Stimulated activated CD4-positive, alpha-beta T cell treated with anti-CD3 and anti-CD28 coated beads, Interleukin-12 subunit alpha, Interleukin-12 subunit beta, amount 100 ng/mL, for 24 hours (primary cell): ENCODE results near the gene GFY.
"Not testable (repeated sequence)": the region's sequence is repeated elsewhere in the genome, so short reads cannot be mapped to it uniquely, and the experiment has no call there.

Experiments
- DNase-seq, 2 experiments: peaks; one replicate each; pipeline ENCODE4 v3.0.0-alpha.2; 2020; ENCODE audit warnings: low read depth in 2 of 2

The GFY gene

DNA sequence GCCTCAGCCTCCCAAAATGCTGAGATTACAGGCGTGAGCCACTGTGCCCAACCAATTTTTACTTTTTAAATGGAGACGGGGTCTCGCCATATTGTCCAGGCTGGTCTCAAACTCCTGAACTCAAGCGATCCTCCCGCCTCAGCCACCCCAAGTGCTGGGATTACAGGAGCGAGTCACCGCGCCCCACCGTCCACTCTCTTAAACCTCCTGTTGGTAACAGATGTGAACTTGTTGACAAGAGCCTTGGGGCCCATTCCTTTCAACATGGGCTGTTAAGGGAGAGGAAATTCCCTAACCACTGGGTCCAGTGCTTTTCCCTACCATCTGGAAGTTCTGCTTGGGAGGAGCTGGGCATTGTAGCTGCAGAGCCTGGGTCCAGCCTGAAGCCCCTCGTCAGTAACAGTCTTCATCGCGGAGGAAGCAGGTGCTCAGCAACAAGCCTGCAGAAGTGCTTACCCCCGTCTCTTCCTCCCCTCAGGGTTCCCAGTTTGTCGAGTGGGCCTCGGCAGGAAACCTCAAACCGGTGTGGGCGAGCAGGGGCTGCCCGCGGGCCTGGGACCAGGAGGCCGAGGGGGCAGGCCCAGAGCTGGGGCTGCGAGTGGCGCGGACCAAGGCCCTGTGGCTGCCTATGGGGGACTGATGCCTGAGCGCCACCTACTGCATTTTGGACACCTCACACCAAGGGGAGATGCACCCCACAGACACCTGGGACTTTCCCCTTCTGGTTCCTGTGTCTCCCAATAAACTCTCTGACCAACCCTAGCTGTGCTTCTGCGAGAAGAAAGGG lies 44.8 kb downstream of the GFY start:
- peak in 1 of 2 experiments; percentile 72 for DNase-seq

GRCh38 chr19:49470615-49470978 lies 45.4 kb downstream of the GFY start:
- DNase-seq = no peak

- no peak for DNase-seq
Observed at GRCh38 chr19:49472936-49473335, 47.7 kb downstream of the GFY start.

GRCh38 chr19:49473501-49473867 lies 48.3 kb downstream of the GFY start:
- not testable (repeated sequence) for DNase-seq

GRCh38 chr19:49473868-49474541 lies 48.8 kb downstream of the GFY start, which contains the start of gene FLT3LG:
Gene FLT3LG, plus strand, starts transcription at chr19:49474215. Its CDS starts 425 bp downstream, at chr19:49474640.
- peak; percentile 71 to 77 for DNase-seq

DNA sequence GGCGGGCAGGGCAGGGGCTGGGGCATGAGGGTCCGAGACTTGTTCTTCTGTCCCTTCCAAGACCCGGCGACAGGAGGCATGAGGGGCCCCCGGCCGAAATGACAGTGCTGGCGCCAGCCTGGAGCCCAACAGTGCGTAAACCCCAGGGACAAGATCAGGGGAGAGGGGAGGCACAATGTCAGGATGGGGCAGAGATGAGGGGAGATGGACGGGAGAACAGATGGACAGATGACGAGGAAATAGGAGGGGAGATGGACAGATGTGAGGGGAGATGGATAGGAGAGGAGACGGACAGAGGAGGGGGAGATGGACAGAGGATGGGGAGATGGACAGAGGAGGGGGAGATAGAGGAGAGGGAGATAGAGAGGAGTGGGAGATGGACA lies 49.3 kb downstream of the GFY start:
- no peak for DNase-seq

DNA sequence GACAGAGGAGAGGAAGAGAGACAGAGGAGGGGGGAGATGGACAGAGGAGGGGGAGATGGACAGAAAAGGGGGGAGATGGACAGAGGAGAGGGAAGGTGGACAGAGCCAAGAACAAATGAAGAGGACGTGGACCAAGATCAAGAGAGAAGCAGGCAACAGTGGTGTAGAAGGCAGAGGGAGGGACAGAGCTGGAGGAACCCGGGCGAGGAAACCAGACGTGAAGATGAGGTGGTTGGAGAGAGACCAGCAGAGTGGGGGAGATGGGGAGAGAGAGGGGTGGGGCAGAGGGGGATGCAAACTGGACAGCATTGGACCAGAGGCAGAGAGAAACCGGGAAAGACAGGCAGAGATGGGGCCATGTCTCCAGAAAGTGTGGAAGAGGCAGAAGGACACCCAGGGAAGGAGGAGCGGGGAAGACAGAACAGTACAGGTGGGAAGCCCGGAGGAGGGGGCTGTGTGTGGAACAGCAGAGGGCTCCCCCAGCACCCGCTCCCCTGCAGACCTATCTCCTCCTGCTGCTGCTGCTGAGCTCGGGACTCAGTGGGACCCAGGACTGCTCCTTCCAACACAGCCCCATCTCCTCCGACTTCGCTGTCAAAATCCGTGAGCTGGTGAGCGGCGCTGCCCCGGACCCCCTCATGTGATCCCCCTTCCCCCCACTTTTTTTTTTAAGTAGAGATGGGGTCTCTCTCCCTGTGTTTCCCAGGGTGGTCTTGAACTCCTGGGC lies 50.2 kb downstream of the GFY start:
- DNase-seq = no peak

- DNase-seq = peak in 1 of 2 experiments; percentile 81
Observed at GRCh38 chr19:49475995-49476880, 51.0 kb downstream of the GFY start.
